K562 (cell line): Measurements from ENCODE around the gene PRM2. TPM values are rescaled to one million over a fixed set of nuclear protein-coding genes. Genes with fewer than 3 reads are reported as not detected.

Experiments used
- CREBBP ChIP-seq: IDR thresholded peaks from one replicate; pipeline ENCODE4 v1.6.1; 2012; ENCODE audit warnings: low read depth, mild to moderate bottlenecking, control low read depth, inconsistent platforms, low read length
- CXXC5 ChIP-seq: fragments of 250-450 bp; sonication (Bioruptor Pico); IDR thresholded peaks from 2 replicates; pipeline ENCODE4 v1.8.0; 2022; ENCODE audit warnings: inconsistent platforms, mild to moderate bottlenecking, moderate library complexity
- FOSL1 ChIP-seq: fragments of 200-800 bp; sonication (Bioruptor generic); conservative IDR thresholded peaks from 2 replicates; pipeline ENCODE4 v1.6.1; 2016; ENCODE audit warnings: missing genetic modification characterization, missing compliant biosample characterization
- GABPB1 ChIP-seq: sonication (generic); formaldehyde crosslinking; IDR thresholded peaks from 2 replicates; pipeline ENCODE4 v1.8.0; 2022; ENCODE audit warnings: mild to moderate bottlenecking, missing genetic modification reagents
- MAFG ChIP-seq: fragments of 450-650 bp; conservative IDR thresholded peaks from 2 replicates; pipeline ENCODE4 v1.6.1; 2016; ENCODE audit warnings: missing genetic modification characterization, missing compliant biosample characterization
- SAFB2 ChIP-seq: fragments of 200-400 bp; formaldehyde crosslinking; IDR thresholded peaks from 2 replicates; pipeline ENCODE4 v1.6.1; 2018; ENCODE audit warnings: borderline replicate concordance, low read length, low read depth, moderate library complexity; ENCODE audit not compliant: severe bottlenecking
- STAT6 ChIP-seq: sonication (generic); formaldehyde crosslinking; IDR thresholded peaks from 2 replicates; pipeline ENCODE4 v1.8.1; 2023; ENCODE audit warnings: mild to moderate bottlenecking, missing genetic modification reagents
- TARDBP ChIP-seq: fragments of 450-650 bp; IDR thresholded peaks from 2 replicates; pipeline ENCODE4 v1.6.1; 2016
- TEAD2 ChIP-seq: fragments of 450-650 bp; IDR thresholded peaks from 2 replicates; pipeline ENCODE4 v1.6.1; 2016; ENCODE audit warnings: missing genetic modification characterization, control low read depth, missing compliant biosample characterization
- U2AF2 ChIP-seq: fragments of 200-400 bp; formaldehyde crosslinking; optimal IDR thresholded peaks from 2 replicates; pipeline ENCODE3; 2017; ENCODE audit warnings: low read depth, mild to moderate bottlenecking, low read length
- ZBTB17 ChIP-seq: fragments of 450-650 bp; formaldehyde crosslinking; IDR thresholded peaks from 2 replicates; pipeline ENCODE4 v1.4.0; 2020; ENCODE audit warnings: mild to moderate bottlenecking
- ZBTB33 ChIP-seq: sonication (generic); formaldehyde crosslinking; IDR thresholded peaks from 2 replicates; pipeline ENCODE4 v1.8.1; 2023; ENCODE audit warnings: mild to moderate bottlenecking, missing genetic modification reagents
- ZKSCAN8 ChIP-seq: fragments of 200-800 bp; sonication (Bioruptor generic); IDR thresholded peaks from 2 replicates; pipeline ENCODE4 v1.6.1; 2016; ENCODE audit warnings: missing genetic modification characterization, missing compliant biosample characterization
- ZNF23 ChIP-seq: fragments of 250-450 bp; sonication (Bioruptor Pico); IDR thresholded peaks from 2 replicates; pipeline ENCODE4 v1.4.0; 2020; ENCODE audit warnings: mild to moderate bottlenecking
- ZNF282 ChIP-seq: sonication (generic); formaldehyde crosslinking; IDR thresholded peaks from 2 replicates; pipeline ENCODE4 v1.8.1; 2023; ENCODE audit warnings: missing genetic modification reagents
- ZNF324 ChIP-seq: fragments of 250-450 bp; sonication (Bioruptor Pico); IDR thresholded peaks from 2 replicates; pipeline ENCODE4 v1.4.0; 2020; ENCODE audit warnings: mild to moderate bottlenecking
- ZNF384 ChIP-seq: IDR thresholded peaks from 2 replicates; pipeline ENCODE4 v1.6.1; 2012; ENCODE audit warnings: low read depth, low read length, improper control_type of control experiment
- polyA plus RNA-seq, 8 experiments: library from polyadenylated mRNA; depleted of rRNA in 4 of 8; stranded (reverse) in 5 of 8; unstranded in 3 of 8; fragments of >200 nt; fragmentation: Nextera tagmentation in 2 of 8; fragmentation: Illumina TruSeq in 1 of 8; extraction: Ambion mirVana in 2 of 8; extraction: Trizol in 1 of 8; gene quantifications; 2 replicates each; pipeline versions ENCODE4 v1.2.1 to v1.2.3, GENCODE V29; 2011 to 2014; ENCODE audit warnings: inconsistent platforms in 1 of 8, missing spikeins in 1 of 8
- total RNA-seq, 7 experiments: library from RNA; depleted of rRNA in 6 of 7; stranded (reverse); fragments of >200 nt in 6 of 7; fragmentation: Illumina TruSeq in 2 of 7; extraction: Trizol in 2 of 7; gene quantifications; 2 replicates each; pipeline versions ENCODE4 v1.2.1 to v1.2.3, GENCODE V29; 2011 to 2021; ENCODE audit warnings: low replicate concordance in 1 of 7
- TF ChIP-seq, protein P1 (sequence below): fragments of 250-450 bp; sonication (Bioruptor Pico); IDR thresholded peaks from 2 replicates; pipeline ENCODE4 v1.9.0; 2021; ENCODE audit warnings: mild to moderate bottlenecking, inconsistent platforms
- TF ChIP-seq, protein P2 (sequence below): fragments of 450-650 bp; IDR thresholded peaks from 2 replicates; pipeline ENCODE4 v1.6.1; 2016; ENCODE audit warnings: borderline replicate concordance

Gene PRM2
- total and polyA plus RNA-seq, 9 of the 15 experiments (the other 6 are each of a cell fraction or from before 2014, with no cell fraction given), result not detected

- peak; percentile 22; the same call in 1 of the 2 replicates for TF ChIP-seq MAFG (tag)
- TF ChIP-seq, protein P1, sequence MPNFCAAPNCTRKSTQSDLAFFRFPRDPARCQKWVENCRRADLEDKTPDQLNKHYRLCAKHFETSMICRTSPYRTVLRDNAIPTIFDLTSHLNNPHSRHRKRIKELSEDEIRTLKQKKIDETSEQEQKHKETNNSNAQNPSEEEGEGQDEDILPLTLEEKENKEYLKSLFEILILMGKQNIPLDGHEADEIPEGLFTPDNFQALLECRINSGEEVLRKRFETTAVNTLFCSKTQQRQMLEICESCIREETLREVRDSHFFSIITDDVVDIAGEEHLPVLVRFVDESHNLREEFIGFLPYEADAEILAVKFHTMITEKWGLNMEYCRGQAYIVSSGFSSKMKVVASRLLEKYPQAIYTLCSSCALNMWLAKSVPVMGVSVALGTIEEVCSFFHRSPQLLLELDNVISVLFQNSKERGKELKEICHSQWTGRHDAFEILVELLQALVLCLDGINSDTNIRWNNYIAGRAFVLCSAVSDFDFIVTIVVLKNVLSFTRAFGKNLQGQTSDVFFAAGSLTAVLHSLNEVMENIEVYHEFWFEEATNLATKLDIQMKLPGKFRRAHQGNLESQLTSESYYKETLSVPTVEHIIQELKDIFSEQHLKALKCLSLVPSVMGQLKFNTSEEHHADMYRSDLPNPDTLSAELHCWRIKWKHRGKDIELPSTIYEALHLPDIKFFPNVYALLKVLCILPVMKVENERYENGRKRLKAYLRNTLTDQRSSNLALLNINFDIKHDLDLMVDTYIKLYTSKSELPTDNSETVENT (CRISPR knock-in tag), result no peak
- 0 out of 2 replicates have a peak, but pooled peaks have one; percentile 39 for TF ChIP-seq GABPB1
- TF ChIP-seq U2AF2, result no peak
- no peak for TF ChIP-seq CREBBP
- TF ChIP-seq ZNF23 (CRISPR knock-in tag), result no peak
- TF ChIP-seq ZNF282 (CRISPR knock-in tag), result no peak
- TF ChIP-seq TARDBP, result no peak
- TF ChIP-seq, protein P2, sequence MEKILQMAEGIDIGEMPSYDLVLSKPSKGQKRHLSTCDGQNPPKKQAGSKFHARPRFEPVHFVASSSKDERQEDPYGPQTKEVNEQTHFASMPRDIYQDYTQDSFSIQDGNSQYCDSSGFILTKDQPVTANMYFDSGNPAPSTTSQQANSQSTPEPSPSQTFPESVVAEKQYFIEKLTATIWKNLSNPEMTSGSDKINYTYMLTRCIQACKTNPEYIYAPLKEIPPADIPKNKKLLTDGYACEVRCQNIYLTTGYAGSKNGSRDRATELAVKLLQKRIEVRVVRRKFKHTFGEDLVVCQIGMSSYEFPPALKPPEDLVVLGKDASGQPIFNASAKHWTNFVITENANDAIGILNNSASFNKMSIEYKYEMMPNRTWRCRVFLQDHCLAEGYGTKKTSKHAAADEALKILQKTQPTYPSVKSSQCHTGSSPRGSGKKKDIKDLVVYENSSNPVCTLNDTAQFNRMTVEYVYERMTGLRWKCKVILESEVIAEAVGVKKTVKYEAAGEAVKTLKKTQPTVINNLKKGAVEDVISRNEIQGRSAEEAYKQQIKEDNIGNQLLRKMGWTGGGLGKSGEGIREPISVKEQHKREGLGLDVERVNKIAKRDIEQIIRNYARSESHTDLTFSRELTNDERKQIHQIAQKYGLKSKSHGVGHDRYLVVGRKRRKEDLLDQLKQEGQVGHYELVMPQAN, result 0 out of 2 replicates have a peak, but pooled peaks have one; percentile 30
- no peak for TF ChIP-seq TEAD2 (tag)
- no peak for TF ChIP-seq ZNF324 (CRISPR knock-in tag)
- TF ChIP-seq ZKSCAN8 (CRISPR knock-in tag), result no peak
- TF ChIP-seq ZNF384, result no peak
- TF ChIP-seq STAT6 (CRISPR knock-in tag), result no peak
- TF ChIP-seq ZBTB17 (CRISPR knock-in tag), result no peak
- TF ChIP-seq ZBTB33 (CRISPR knock-in tag), result peak; percentile 95
- TF ChIP-seq CXXC5 (CRISPR knock-in tag), result no peak
- no peak for TF ChIP-seq SAFB2
- TF ChIP-seq FOSL1 (tag), result peak; percentile 48; the same call in 1 of the 2 replicates
Observed at GRCh38 chr16:11251525-11252481, 24.5 kb downstream of the PRM2 start (continued).
